Measurements from ENCODE around the gene SULT1A1.
"Not testable (repeated sequence)": the region's sequence is repeated elsewhere in the genome, so short reads cannot be mapped to it uniquely, and the experiment has no call there.

SULT1A1 gene

DNA sequence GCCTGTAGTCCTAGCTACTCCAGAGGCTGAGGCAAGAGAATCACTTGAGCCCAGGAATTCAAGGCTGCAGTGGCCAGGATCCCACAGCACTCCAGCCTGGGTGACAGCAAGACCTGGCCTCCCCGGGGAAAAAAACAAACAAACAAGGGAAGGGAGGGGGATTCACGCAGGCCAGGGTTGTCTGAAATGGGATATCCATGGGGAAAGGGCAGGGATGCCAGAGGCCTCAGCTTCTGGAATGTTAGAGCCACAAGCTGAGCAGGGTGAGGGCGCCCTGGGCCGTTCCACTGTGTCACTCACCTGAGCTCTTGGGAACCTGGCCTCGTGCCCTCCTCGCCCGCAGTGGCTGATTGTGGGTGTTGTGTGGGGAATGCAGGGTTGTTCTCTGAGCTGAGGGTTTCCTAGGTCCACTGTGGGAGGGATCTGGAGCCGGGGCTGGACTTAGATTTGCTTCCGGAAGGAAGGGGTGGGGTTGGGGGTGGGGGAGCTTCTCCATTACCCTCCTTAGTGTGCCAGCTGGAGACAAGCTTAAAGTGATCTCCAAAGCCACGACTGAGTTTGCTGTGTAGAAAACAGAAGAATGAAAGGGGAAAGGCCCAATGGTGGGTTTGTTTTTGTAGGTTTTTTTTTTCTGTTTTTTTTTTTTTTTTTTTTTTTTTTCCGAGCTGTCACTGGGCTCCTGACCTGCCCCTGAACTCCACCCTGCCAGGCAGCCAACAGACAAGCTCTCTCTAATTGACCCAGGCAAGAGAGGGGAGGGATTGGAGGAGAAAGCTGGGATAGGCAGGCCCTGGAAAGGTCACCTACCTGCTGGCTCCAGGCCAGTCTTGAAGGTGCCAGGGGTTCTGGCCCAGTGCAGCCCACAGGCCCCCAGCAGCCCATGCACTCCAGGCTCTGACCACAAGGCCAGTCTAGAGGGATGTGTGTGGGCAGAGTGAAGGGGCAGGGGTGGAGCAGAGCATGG is at the start of gene SULT1A1:
TSS of gene SULT1A1 (minus strand) at position 414 of the 964 bp plus-strand sequence. CDS start 1,189 bp downstream, outside the sequence.
- DNase-seq (ENCODE audit: low read depth): no peak

- not testable (repeated sequence) for DNase-seq (ENCODE audit: low read depth)
Measured at GRCh38 chr16:28639959-28640358, 30.1 kb upstream of the SULT1A1 start.

DNA sequence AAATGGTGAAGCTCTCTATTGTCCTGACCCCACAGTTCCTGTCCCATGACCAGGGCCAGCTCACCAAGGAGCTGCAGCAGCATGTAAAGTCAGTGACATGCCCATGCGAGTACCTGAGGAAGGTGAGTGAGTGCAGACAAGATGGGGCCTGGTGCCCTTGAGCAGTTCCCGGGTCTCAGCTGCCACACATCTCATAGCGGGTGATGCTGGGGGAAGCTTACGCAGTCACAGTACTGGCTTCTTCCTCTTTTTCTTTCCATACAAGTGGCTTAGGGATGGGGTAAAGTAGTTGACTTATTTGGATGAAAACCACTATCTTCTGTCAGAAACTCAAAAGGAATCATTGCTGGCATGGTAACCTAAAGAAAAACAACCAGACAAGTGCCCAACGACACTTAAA is 28.5 kb upstream of the SULT1A1 start:
- not testable (repeated sequence) for DNase-seq (ENCODE audit: low read depth)

GRCh38 chr16:28637765-28638164 is 27.9 kb upstream of the SULT1A1 start, which contains the start of gene NPIPB8:
Gene NPIPB8, plus strand, starts transcription at chr16:28638065. Its CDS starts 296 bp downstream, at chr16:28638361.
- not testable (repeated sequence) for DNase-seq (ENCODE audit: low read depth)

- peak; percentile 22 for DNase-seq (ENCODE audit: low read depth)
Measured at GRCh38 chr16:28636093-28636823, 26.4 kb upstream of the SULT1A1 start.

GRCh38 chr16:28630905-28631304 is 21.1 kb upstream of the SULT1A1 start:
- DNase-seq (ENCODE audit: low read depth): not testable (repeated sequence)

DNA sequence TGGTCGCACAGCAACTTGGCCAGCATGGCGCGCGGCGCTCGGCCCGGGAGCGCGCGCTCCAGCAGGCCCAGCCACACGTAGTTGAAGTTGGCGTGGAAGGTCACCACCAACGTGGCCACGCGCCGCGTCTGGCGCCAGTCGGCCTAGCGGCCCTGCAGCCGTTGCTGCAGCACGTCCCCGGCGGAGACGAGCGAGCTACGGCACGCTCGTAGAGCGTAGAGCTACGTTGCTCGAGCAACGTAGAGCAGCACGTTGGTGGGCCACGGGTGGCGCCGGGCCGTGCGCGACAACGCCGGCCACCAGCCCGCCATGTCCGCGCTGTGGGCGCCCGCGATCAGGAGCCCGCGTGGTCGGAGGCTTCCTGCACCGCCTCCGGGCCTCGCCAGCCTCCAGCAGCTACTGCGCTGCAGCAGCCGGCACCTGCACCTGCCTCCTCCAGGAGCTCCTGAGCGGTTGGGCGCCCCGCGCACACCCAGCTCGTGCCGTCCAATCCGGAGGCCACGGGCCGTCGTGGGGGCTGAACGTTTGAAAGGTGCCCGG is 13.4 kb upstream of the SULT1A1 start:
- DNase-seq (ENCODE audit: low read depth): no peak

DNA sequence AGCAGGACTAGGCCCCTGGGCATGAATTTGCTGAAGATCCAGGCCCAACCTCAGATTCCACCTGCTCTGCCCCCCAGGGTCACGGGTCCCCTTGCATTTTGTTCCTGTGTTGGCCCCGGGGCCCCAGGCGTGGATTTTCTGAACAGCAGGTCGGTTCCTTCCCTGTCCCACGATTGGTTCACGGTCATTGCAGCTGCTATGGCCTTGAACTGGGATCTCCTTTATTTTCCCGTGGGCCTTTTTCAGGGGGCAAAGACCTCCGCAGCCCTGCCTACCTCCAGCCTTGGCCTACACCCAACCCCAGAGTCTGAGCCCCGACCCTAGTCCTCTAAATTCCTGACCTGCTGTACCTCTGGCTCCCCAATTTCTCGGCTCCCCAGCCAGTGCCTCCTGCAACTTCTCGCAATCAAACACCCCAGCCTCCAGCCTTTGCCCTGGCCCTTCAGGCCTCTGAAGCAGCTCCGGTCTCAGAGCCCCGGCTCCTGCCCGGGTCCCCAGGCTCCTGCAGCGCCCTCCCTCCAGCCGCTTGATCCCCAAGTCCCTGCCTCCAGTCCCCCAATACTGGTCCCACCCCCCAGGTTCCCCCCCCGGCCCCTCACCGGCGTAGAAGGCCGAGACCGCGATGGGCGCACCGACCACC is 12.8 kb upstream of the SULT1A1 start:
- not testable (repeated sequence) for DNase-seq (ENCODE audit: low read depth)

- DNase-seq (ENCODE audit: low read depth): no peak
Measured at GRCh38 chr16:28621481-28622155, 11.8 kb upstream of the SULT1A1 start.

DNA sequence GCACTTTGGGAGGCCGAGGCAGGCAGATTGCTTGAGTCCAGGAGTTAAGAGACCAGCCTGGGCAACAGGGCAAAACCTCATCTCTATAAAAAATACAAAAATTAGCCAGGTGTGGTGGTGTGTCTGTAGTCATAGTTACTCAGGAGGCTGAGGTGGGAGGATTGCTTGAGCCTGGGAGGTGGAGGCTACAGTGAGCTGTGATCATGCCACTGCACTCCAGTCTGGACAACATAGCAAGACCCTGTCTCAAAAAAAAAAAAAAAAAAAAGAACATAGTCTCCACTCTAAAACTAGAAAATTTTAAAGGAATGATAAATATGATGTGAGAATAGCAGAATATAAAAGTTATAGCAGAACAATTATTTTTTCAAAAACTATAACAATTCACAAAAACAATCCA is 10.5 kb upstream of the SULT1A1 start:
- DNase-seq (ENCODE audit: low read depth): not testable (repeated sequence)

DNA sequence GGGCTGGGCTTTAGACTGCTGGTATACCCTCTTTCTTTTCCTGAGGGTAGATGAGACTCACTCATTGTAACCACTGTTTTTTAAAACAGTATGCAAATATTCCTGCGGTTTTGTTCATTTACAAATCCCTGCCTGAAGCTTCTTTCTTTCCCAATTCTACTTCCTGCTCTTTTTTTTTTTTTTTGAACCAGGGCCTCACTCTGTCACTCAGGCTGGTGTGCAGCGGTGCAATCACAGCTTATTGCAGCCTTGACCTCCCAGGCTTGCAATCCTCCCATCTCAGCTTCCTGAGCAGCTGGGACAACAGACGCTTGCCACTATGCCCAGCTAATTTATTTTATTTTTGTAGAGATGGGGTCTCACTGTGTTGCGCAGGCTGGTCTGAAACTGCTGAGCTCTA is 8.0 kb upstream of the SULT1A1 start:
- DNase-seq (ENCODE audit: low read depth): no peak

DNA sequence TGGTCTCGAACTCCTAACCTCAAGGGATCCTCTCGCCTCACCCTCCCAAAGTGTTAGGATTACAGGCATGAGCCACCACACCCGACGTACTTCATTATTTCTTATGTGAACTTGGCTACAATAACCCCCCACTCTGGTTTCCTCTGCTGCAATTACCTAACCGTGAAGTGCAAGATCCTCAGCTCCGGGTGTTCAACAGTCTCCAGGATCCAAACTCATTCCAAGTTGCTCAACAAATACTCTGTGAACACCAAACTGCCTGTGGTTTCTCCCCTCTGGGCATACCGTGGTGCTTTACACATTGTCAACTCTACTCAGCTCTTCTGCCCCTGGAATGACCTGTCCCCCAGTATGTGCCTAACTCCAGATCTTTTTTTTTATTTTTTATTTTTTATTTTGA is 6.8 kb upstream of the SULT1A1 start:
- DNase-seq (ENCODE audit: low read depth): no peak

DNA sequence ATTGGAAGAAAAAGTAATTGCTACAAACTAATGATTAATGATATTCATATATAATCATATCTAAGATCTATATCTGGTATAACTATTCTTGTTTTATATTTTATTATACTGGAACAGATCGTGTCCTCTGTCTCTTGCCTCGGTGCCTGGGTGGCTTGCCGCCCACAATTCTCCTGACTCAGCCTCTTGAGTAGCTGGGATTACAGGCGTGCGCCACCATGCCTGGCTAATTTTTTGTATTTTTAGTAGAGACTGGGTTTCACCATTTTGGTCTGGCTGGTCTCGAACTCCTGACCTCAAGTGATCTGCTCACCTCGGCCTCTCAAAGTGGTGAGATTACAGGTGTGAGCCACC is 6.4 kb upstream of the SULT1A1 start:
- DNase-seq (ENCODE audit: low read depth): not testable (repeated sequence)

- DNase-seq (ENCODE audit: low read depth): not testable (repeated sequence)
Measured at GRCh38 chr16:28615486-28616223, 5.8 kb upstream of the SULT1A1 start.

- not testable (repeated sequence) for DNase-seq (ENCODE audit: low read depth)
Measured at GRCh38 chr16:28614561-28614960, 4.7 kb upstream of the SULT1A1 start.

GRCh38 chr16:28613912-28614311 is 4.1 kb upstream of the SULT1A1 start:
- DNase-seq (ENCODE audit: low read depth): not testable (repeated sequence)

DNA sequence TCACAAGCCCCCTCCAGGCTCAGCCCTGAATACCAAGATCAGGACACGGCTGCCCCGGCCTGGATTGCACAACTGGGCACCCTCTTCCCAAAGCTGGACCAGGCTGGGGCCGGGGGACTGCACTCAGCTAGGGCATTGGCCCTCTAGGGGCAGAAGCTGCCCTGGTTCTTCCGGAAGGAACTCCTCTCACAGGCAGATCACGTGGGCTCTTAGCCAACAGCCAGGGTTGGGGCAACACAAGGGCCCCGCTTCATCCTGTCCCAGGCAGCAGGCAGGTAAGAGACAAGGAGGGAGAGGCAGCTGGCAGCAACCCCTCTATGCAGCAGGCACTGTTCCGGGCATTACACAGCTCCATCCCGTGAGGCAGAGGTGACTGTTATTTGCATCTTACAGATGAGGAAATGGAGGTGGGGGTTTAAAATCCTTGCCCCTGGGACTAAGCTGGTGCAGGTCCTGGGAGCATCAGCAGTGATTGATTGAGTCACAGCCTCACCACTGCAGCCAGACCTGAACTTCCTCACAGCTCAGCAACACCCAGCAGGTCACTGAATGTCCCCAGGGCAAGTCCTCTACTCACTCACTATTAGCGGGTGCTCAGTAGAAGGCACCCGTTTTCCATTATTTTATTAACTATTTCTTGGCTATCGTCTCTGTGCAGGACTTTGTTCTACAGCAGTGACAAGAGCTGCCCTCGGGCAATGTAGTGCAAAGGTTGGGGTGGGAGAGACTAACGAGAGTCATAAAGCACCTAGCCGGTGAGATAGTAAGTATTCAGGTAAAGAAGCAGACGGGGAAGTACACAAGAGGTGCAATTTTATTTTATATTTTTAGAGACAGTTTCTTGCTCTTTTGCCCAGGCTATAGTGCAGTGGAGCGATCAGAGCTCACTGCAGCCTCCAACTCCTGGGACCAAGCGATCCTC is 2.8 kb upstream of the SULT1A1 start:
- not testable (repeated sequence) for DNase-seq (ENCODE audit: low read depth)

- no peak for DNase-seq (ENCODE audit: low read depth)
Measured at GRCh38 chr16:28610595-28611191, 849 bp upstream of the SULT1A1 start.
